Lower leg skin (tissue), 3 donors: ENCODE measurements around the gene GAST.

Experiments
- CTCF ChIP-seq, 3 donors: fragments of 450-650 bp; IDR thresholded peaks; one replicate each; pipeline ENCODE4 v1.5.1; 2016; ENCODE audit warnings: antibody characterized with exemption in 3 of 3, mild to moderate bottlenecking in 3 of 3, moderate library complexity in 2 of 3
- POLR2A ChIP-seq, 2 donors: fragments of 450-650 bp; IDR thresholded peaks; one replicate each; pipeline ENCODE4 v1.6.1; 2016 to 2017; ENCODE audit warnings: antibody characterized with exemption in 2 of 2, mild to moderate bottlenecking in 1 of 2, moderate library complexity in 1 of 2

- TF ChIP-seq CTCF (IDR thresholded peaks at IDR 0.05) = no peak
- no peak for TF ChIP-seq POLR2A (IDR thresholded peaks at IDR 0.05)
These were observed 19.7 kb downstream of the GAST start for GRCh38 chr17:41731836-41732235.
